ENCODE measurements around the gene STK32B. TPM values are rescaled to one million over a fixed set of nuclear protein-coding genes. Genes with fewer than 3 reads are reported as not detected.

Gene STK32B
- total and polyA plus RNA-seq, 2 donors (not counting 3 experiments of a cell fraction or from before 2014, with no cell fraction given) = 5.6 to 7.8 TPM

DNA sequence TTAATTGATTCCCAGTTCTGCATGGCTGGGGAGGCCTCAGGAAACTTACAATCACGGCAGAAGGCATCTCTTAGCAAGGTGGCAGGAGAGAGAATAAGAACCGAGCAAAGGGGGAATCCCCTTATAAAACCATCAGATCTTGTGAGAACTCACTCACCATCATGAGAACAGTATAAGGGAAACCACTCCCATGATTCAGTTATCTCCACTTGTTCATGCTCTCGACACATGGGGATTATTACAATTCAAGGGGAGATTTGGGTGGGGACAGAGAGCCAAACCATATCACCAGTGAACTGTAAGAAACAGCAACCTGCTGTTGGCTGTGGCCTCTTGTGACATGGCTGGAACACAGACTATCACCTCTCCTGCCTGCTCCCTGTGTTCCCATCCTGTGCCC lies 24.9 kb upstream of the STK32B start:
- Histone ChIP-seq H3K4me3 (replicated peaks in 1 of 3; ENCODE audit: insufficient read depth in 1 of 3, low read depth in 1 of 3, low read length in 3 of 3) (no peak overlapping the region), H3K79me2 (ENCODE audit: control insufficient read depth, insufficient read depth, low read length) (no peaks in the 10 kb centered on the region), H3K9ac (replicated peaks; ENCODE audit: extremely low read depth, insufficient read depth, low read length) (no peak overlapping the region), H3K27ac (ENCODE audit: insufficient read depth, low read depth, low read length) (no peak overlapping the region), H4K20me1 (replicated peaks; ENCODE audit: control insufficient read depth, extremely low read depth, insufficient read depth, low read length) (no peaks in the 10 kb centered on the region), H3K9me1 (replicated peaks; ENCODE audit: control insufficient read depth, extremely low read depth, insufficient read depth, low read length) (no peaks in the 10 kb centered on the region), H3K4me2 (ENCODE audit: insufficient read depth, low read length) (no peak overlapping the region), H3K27me3 (ENCODE audit: control insufficient read depth in 2 of 2, insufficient read depth in 2 of 2, low read length in 2 of 2) (no peaks in the 10 kb centered on the region), H3K4me1 (ENCODE audit: control insufficient read depth, extremely low read depth, insufficient read depth, low read length) (peaks cover 17% of the 10 kb centered on the region), H3K36me3 (ENCODE audit: control insufficient read depth in 2 of 2, extremely low read depth in 1 of 2, insufficient read depth in 2 of 2, low read length in 2 of 2) (no peaks in the 10 kb centered on the region), H2AFZ (ENCODE audit: low read depth, low read length) (no peak overlapping the region), H3K9me3 (replicated peaks; ENCODE audit: control insufficient read depth, insufficient read depth, low read length) (no peaks in the 10 kb centered on the region)
- intact Hi-C loops (cut with micrococcal nuclease) (no loop called here), dilution Hi-C loops (cut with MboI; ENCODE audit: extremely low pct_ligation_motif_present, low sequenced_read_pairs) (no loop called here)
- CTCF ChIA-PET = interaction anchor here (1.8 kb wide), 1 partner anchor 24 kb away, joined by 6 read pairs; the partner anchor contains the start of gene STK32B
- FAIRE-seq (no peak), DNase-seq (ENCODE audit: low read depth, low spot score) (no peak)
- no peak for TF ChIP-seq EZH2 (IDR thresholded peaks at IDR 0.05; ENCODE audit: borderline replicate concordance, low read depth, low read length, severe bottlenecking)
- TF ChIP-seq POLR2A (IDR thresholded peaks at IDR 0.05; ENCODE audit: low read depth, low read length) = no peak
- TF ChIP-seq, protein P1, sequence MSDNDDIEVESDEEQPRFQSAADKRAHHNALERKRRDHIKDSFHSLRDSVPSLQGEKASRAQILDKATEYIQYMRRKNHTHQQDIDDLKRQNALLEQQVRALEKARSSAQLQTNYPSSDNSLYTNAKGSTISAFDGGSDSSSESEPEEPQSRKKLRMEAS (IDR thresholded peaks at IDR 0.05; ENCODE audit: insufficient read depth, insufficient read length) = no peak
- TF ChIP-seq JUN (IDR thresholded peaks at IDR 0.05; ENCODE audit: borderline replicate concordance, insufficient read depth, insufficient read length, low read depth) = no peak
- no peak for TF ChIP-seq POLR2AphosphoS5 (IDR thresholded peaks at IDR 0.05; ENCODE audit: insufficient read depth, low read depth, low read length)
- TF ChIP-seq GATA2 (IDR thresholded peaks at IDR 0.05; ENCODE audit: insufficient read depth, insufficient read length, low read depth, low read length) = no peak
- no peak for TF ChIP-seq FOS (IDR thresholded peaks at IDR 0.05; ENCODE audit: borderline replicate concordance, insufficient read depth, low read length)
- TF ChIP-seq, protein P2, sequence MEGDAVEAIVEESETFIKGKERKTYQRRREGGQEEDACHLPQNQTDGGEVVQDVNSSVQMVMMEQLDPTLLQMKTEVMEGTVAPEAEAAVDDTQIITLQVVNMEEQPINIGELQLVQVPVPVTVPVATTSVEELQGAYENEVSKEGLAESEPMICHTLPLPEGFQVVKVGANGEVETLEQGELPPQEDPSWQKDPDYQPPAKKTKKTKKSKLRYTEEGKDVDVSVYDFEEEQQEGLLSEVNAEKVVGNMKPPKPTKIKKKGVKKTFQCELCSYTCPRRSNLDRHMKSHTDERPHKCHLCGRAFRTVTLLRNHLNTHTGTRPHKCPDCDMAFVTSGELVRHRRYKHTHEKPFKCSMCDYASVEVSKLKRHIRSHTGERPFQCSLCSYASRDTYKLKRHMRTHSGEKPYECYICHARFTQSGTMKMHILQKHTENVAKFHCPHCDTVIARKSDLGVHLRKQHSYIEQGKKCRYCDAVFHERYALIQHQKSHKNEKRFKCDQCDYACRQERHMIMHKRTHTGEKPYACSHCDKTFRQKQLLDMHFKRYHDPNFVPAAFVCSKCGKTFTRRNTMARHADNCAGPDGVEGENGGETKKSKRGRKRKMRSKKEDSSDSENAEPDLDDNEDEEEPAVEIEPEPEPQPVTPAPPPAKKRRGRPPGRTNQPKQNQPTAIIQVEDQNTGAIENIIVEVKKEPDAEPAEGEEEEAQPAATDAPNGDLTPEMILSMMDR (IDR thresholded peaks at IDR 0.05; ENCODE audit: extremely low read depth in 1 of 2, insufficient read depth in 1 of 2, low read depth in 1 of 2, low read length in 2 of 2) = no peak
- TF ChIP-seq MYC (IDR thresholded peaks at IDR 0.05; ENCODE audit: low read depth, low read length) = no peak
- POLR2A ChIA-PET = no interaction called here
- BruUV-seq (replicated peaks) = no TSS peak

Measured in endothelial cell of umbilical vein (primary cell).